GM23248 (cell line): ENCODE results near the gene PCED1A.

Source experiments
- EZH2 ChIP-seq: fragments of 200-600 bp; sonication (generic); IDR thresholded peaks from 2 replicates; pipeline ENCODE4 v1.6.1; 2018; ENCODE audit warnings: antibody characterized with exemption, mild to moderate bottlenecking; ENCODE audit not compliant: insufficient read depth, poor library complexity, severe bottlenecking
- EZH2phosphoT487 ChIP-seq: fragments of 200-600 bp; sonication (generic); IDR thresholded peaks from 2 replicates; pipeline ENCODE4 v1.6.1; 2018; ENCODE audit warnings: antibody characterized with exemption, moderate library complexity, mild to moderate bottlenecking, low read depth; ENCODE audit not compliant: insufficient read depth

DNA sequence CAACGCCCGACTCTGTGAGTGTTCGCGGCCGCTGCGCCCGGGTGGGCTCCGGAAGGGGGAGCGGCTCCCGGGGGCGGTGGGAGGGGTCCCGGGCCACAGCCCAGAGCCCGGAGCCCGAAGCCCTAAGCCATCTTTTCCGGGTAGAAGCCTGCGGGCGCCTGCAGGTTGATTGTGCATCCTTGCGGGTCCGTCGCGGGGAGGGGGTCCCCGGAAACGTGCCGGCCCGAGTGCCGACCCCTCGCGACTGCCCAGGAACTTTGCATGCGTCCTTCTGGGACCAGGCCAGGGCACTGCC is 33.2 kb upstream of the PCED1A start:
- no peak for TF ChIP-seq EZH2
- TF ChIP-seq EZH2phosphoT487 = no peak
